NCI-H524 treated with DMSO at 0.1 percent for 48 hours (cell line): Measurements from ENCODE around the gene CDK18.

Experiments used
- DNase-seq: peaks from one replicate; lab custom pipeline; 2025; lab: John Stamatoyannopoulos, UW

CDK18 gene

GRCh38 chr1:205523891-205524793 is 19.7 kb downstream of the CDK18 start:
- peak; percentile 14 for DNase-seq

- DNase-seq: no peak
Observed at GRCh38 chr1:205524794-205525101, 20.3 kb downstream of the CDK18 start.

GRCh38 chr1:205525495-205526285 is 21.2 kb downstream of the CDK18 start:
- DNase-seq: no peak

- DNase-seq: no peak
Observed at GRCh38 chr1:205526431-205526830, 22.0 kb downstream of the CDK18 start.

GRCh38 chr1:205527931-205528330 is 23.5 kb downstream of the CDK18 start:
- no peak for DNase-seq

- DNase-seq: no peak
Observed at GRCh38 chr1:205528446-205528886, 24.0 kb downstream of the CDK18 start.

GRCh38 chr1:205528887-205529825 is 24.7 kb downstream of the CDK18 start:
- DNase-seq: no peak

GRCh38 chr1:205530116-205530515 is 25.6 kb downstream of the CDK18 start:
- no peak for DNase-seq

- DNase-seq: no peak
Observed at GRCh38 chr1:205531191-205532025, 26.9 kb downstream of the CDK18 start.

- DNase-seq: no peak
Observed at GRCh38 chr1:205532026-205532898, 27.8 kb downstream of the CDK18 start.

GRCh38 chr1:205532996-205533735 is 28.7 kb downstream of the CDK18 start:
- DNase-seq: no peak

- no peak for DNase-seq
Observed at GRCh38 chr1:205533748-205534443, 29.4 kb downstream of the CDK18 start.

- DNase-seq: no peak
Observed at GRCh38 chr1:205534444-205534985, 30.0 kb downstream of the CDK18 start.

GRCh38 chr1:205535096-205535495 is 30.6 kb downstream of the CDK18 start:
- no peak for DNase-seq

- DNase-seq: no peak
Observed at GRCh38 chr1:205535866-205536758, 31.6 kb downstream of the CDK18 start.

GRCh38 chr1:205536759-205537361 is 32.4 kb downstream of the CDK18 start:
- no peak for DNase-seq
